ENCODE measurements around the gene THAP12. TPM values are rescaled to one million over a fixed set of nuclear protein-coding genes. Genes with fewer than 3 reads are reported as not detected.

Gene THAP12
- total and polyA plus RNA-seq, 10 of the 15 experiments (the other 5 are each of a cell fraction or from before 2014, with no cell fraction given) = 12.6 to 45.6 (median 22.3) TPM

DNA sequence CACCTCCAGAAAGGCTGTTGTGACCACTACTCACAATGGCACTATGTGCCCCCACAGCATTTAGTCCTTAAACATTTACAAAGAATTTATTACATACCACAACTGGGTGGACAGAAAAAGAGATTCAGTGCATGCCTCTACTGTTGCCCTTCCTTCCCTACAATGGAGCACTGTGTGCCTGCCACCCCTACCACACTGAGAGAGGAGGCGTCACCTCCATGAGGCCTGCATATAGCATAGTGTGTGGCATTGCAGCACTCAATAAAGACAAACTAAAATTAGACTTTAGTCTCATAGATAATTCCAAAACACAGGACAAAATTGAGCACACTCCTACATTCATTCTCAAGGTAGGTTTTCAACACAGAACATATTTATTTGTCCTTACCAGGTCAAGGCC is 25.8 kb downstream of the THAP12 start:
- H3K4me2 ChIP-seq (ENCODE audit: control insufficient read depth, insufficient read depth) = no peak overlapping the region
- ATAC-seq (no peak), FAIRE-seq (no peak), DNase-seq (ENCODE audit: low read depth, low spot score) (no peak)
- no peak overlapping the region for H3K4me3 ChIP-seq
- H3K27ac ChIP-seq (ENCODE audit: control insufficient read depth, insufficient read depth) = no peak overlapping the region
- intact Hi-C loops (cut with micrococcal nuclease; ENCODE audit: unreplicated experiment) (no loop called here), in situ Hi-C loops (cut with MboI) (no loop called here)
- no peak overlapping the region for H2AFZ ChIP-seq (ENCODE audit: control insufficient read depth, low read depth, low read length)
- H3K4me1 ChIP-seq (ENCODE audit: control insufficient read depth, insufficient read depth, low read length) = no peaks in the 10 kb centered on the region
- ChIA-PET CTCF (no interaction called here), RAD21 (ENCODE audit: unreplicated experiment) (no interaction called here), SMC1A (ENCODE audit: uncharacterized antibody, unreplicated experiment) (no interaction called here), POLR2A (no interaction called here)
- H3K27me3 ChIP-seq (replicated peaks in 1 of 2; ENCODE audit: control insufficient read depth in 2 of 2, insufficient read depth in 2 of 2, low read length in 1 of 2) = no peaks in the 10 kb centered on the region
- no peaks in the 10 kb centered on the region for H4K20me1 ChIP-seq (ENCODE audit: control insufficient read depth, insufficient read depth)
- no peak overlapping the region for H3K9ac ChIP-seq (ENCODE audit: control insufficient read depth, insufficient read depth, low read length)
- no TSS peak for BruUV-seq (replicated peaks)
- WGBS (ENCODE audit: insufficient coverage, insufficient replicate concordance, low lambda C conversion rate, missing lambda C conversion rate) = 97% methylated on average over 1 of the region's 1 CpG
- H3K36me3 ChIP-seq (ENCODE audit: control insufficient read depth in 2 of 2, insufficient read depth in 2 of 2, low read length in 1 of 2) = peaks cover 6 to 13% of the 10 kb centered on the region in 2 experiments; a peak in 3 of 4 replicates
- H3K9me3 ChIP-seq (replicated peaks; ENCODE audit: control insufficient read depth, insufficient read depth, low read length) = peaks cover 3% of the 10 kb centered on the region; the same call in 1 of the 3 replicates
- H3K79me2 ChIP-seq (ENCODE audit: control insufficient read depth, insufficient read depth, low read length) = no peaks in the 10 kb centered on the region
- no peak for TF ChIP-seq IRF4 (IDR thresholded peaks at IDR 0.05; ENCODE audit: low read depth, low read length)
- TF ChIP-seq MEF2B (IDR thresholded peaks at IDR 0.05; ENCODE audit: partially characterized antibody, poor library complexity, severe bottlenecking) = no peak
- TF ChIP-seq RCOR1 (conservative IDR thresholded peaks at IDR 0.05; ENCODE audit: low read depth, low read length) = no peak
- no peak for TF ChIP-seq SP1 (IDR thresholded peaks at IDR 0.05; ENCODE audit: low read depth, low read length)
- TF ChIP-seq ATF7 (IDR thresholded peaks at IDR 0.05; ENCODE audit: low read depth) = no peak
- TF ChIP-seq, protein P1, sequence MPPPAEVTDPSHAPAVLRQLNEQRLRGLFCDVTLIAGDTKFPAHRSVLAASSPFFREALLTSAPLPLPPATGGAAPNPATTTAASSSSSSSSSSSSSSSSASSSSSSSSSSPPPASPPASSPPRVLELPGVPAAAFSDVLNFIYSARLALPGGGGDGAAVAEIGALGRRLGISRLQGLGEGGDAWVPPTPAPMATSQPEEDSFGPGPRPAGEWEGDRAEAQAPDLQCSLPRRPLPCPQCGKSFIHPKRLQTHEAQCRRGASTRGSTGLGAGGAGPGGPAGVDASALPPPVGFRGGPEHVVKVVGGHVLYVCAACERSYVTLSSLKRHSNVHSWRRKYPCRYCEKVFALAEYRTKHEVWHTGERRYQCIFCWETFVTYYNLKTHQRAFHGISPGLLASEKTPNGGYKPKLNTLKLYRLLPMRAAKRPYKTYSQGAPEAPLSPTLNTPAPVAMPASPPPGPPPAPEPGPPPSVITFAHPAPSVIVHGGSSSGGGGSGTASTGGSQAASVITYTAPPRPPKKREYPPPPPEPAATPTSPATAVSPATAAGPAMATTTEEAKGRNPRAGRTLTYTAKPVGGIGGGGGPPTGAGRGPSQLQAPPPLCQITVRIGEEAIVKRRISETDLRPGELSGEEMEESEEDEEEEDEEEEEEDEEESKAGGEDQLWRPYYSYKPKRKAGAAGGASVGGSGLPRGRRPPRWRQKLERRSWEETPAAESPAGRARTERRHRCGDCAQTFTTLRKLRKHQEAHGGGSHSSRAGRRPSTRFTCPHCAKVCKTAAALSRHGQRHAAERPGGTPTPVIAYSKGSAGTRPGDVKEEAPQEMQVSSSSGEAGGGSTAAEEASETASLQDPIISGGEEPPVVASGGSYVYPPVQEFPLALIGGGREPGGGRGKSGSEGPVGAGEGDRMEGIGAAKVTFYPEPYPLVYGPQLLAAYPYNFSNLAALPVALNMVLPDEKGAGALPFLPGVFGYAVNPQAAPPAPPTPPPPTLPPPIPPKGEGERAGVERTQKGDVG (CRISPR knock-in tag; IDR thresholded peaks at IDR 0.05) = no peak
- no peak for TF ChIP-seq TCF3 (IDR thresholded peaks at IDR 0.05; ENCODE audit: borderline replicate concordance, insufficient read depth, low read depth, low read length)
- no peak for TF ChIP-seq CBX5 (IDR thresholded peaks at IDR 0.05; ENCODE audit: low read depth)
- no peak for TF ChIP-seq TAF1 (IDR thresholded peaks at IDR 0.05; ENCODE audit: borderline replicate concordance, low read depth, low read length)
- TF ChIP-seq CBFB (IDR thresholded peaks at IDR 0.05; ENCODE audit: low read depth) = no peak
- no peak for TF ChIP-seq NR2C1 (IDR thresholded peaks at IDR 0.05)
- TF ChIP-seq NFYB (IDR thresholded peaks at IDR 0.05; ENCODE audit: insufficient read depth, low read depth, low read length) = no peak
- TF ChIP-seq TARDBP (IDR thresholded peaks at IDR 0.05; ENCODE audit: borderline replicate concordance) = no peak
- no peak for TF ChIP-seq TCF7 (IDR thresholded peaks at IDR 0.05; ENCODE audit: borderline replicate concordance)
- no peak for TF ChIP-seq HDGF (IDR thresholded peaks at IDR 0.05)
- TF ChIP-seq ESRRA (IDR thresholded peaks at IDR 0.05; ENCODE audit: low read length) = no peak

Measured in GM12878 (cell line).